HepG2 (cell line): ENCODE results near the gene ZNF282. TPM values are rescaled to one million over a fixed set of nuclear protein-coding genes. Genes with fewer than 3 reads are reported as not detected.

Experiments
- BHLHE40 ChIP-seq: IDR thresholded peaks from 2 replicates; pipeline ENCODE4 v1.6.1; 2011; ENCODE audit warnings: low read length, improper control_type of control experiment
- CCAR2 ChIP-seq: fragments of 200-400 bp; formaldehyde crosslinking; optimal IDR thresholded peaks from 2 replicates; pipeline ENCODE3; 2018; ENCODE audit warnings: low read depth, mild to moderate bottlenecking, low read length, moderate library complexity
- FOXP4 ChIP-seq: sonication (generic); formaldehyde crosslinking; IDR thresholded peaks from 2 replicates; pipeline ENCODE4 v1.4.0; 2020; ENCODE audit warnings: missing genetic modification reagents
- HDAC6 ChIP-seq: fragments of 200-600 bp; sonication (generic); IDR thresholded peaks from 2 replicates; pipeline ENCODE4 v1.7.0; 2017; ENCODE audit warnings: mild to moderate bottlenecking, antibody characterized with exemption, low read length, low read depth
- KLF13 ChIP-seq: sonication (generic); formaldehyde crosslinking; IDR thresholded peaks from 2 replicates; pipeline ENCODE4 v1.4.0; 2020; ENCODE audit warnings: mild to moderate bottlenecking, missing genetic modification reagents
- MTA3 ChIP-seq: sonication (generic); formaldehyde crosslinking; IDR thresholded peaks from 2 replicates; pipeline ENCODE4 v1.4.0; 2020; ENCODE audit warnings: missing genetic modification reagents
- ONECUT2 ChIP-seq: sonication (generic); formaldehyde crosslinking; IDR thresholded peaks from 2 replicates; pipeline ENCODE4 v1.4.0; 2020; ENCODE audit warnings: missing genetic modification reagents
- PAWR ChIP-seq: sonication (generic); formaldehyde crosslinking; IDR thresholded peaks from 2 replicates; pipeline ENCODE4 v1.4.0; 2020; ENCODE audit warnings: missing genetic modification reagents, mild to moderate bottlenecking, borderline replicate concordance
- RAD21 ChIP-seq: fragments of 450-650 bp; formaldehyde crosslinking; IDR thresholded peaks from 2 replicates; pipeline ENCODE4 v1.5.0; 2020; ENCODE audit warnings: mild to moderate bottlenecking
- RFXANK ChIP-seq: IDR thresholded peaks from 2 replicates; pipeline ENCODE4 v1.6.1; 2016
- SSRP1 ChIP-seq: IDR thresholded peaks from 2 replicates; pipeline ENCODE4 v1.6.1; 2016; ENCODE audit warnings: control low read depth
- TAF15 ChIP-seq: fragments of 200-400 bp; formaldehyde crosslinking; IDR thresholded peaks from one replicate; pipeline ENCODE4 v1.6.1; 2018; ENCODE audit warnings: mild to moderate bottlenecking, low read depth, low read length; ENCODE audit not compliant: poor library complexity, severe bottlenecking
- TCF7L2 ChIP-seq: IDR thresholded peaks from 2 replicates; pipeline ENCODE4 v1.6.1; 2011; ENCODE audit warnings: mild to moderate bottlenecking, low read depth, low read length, moderate library complexity
- ZBTB1 ChIP-seq: sonication (generic); formaldehyde crosslinking; IDR thresholded peaks from 2 replicates; pipeline ENCODE4 v1.4.0; 2020; ENCODE audit warnings: missing genetic modification reagents, borderline replicate concordance
- ZBTB42 ChIP-seq: sonication (generic); formaldehyde crosslinking; IDR thresholded peaks from 2 replicates; pipeline ENCODE4 v1.5.0; 2020; ENCODE audit warnings: mild to moderate bottlenecking, missing genetic modification reagents
- ZBTB44 ChIP-seq: sonication (generic); formaldehyde crosslinking; IDR thresholded peaks from 2 replicates; pipeline ENCODE4 v1.4.0; 2020; ENCODE audit warnings: missing genetic modification reagents
- ZNF253 ChIP-seq: sonication (generic); formaldehyde crosslinking; IDR thresholded peaks from 2 replicates; pipeline ENCODE4 v1.8.0; 2022; ENCODE audit warnings: mild to moderate bottlenecking, missing genetic modification reagents, borderline replicate concordance
- ZNF275 ChIP-seq: sonication (generic); formaldehyde crosslinking; IDR thresholded peaks from 2 replicates; pipeline ENCODE4 v1.8.0; 2022; ENCODE audit warnings: missing genetic modification reagents, mild to moderate bottlenecking, inconsistent platforms, borderline replicate concordance
- ZNF343 ChIP-seq: sonication (generic); formaldehyde crosslinking; IDR thresholded peaks from 2 replicates; pipeline ENCODE4 v1.4.0; 2020; ENCODE audit warnings: mild to moderate bottlenecking, missing genetic modification reagents
- ZNF350 ChIP-seq: sonication (generic); formaldehyde crosslinking; IDR thresholded peaks from 2 replicates; pipeline ENCODE4 v1.4.0; 2020; ENCODE audit warnings: mild to moderate bottlenecking, low read depth, missing genetic modification reagents, borderline replicate concordance
- ZNF577 ChIP-seq: sonication (generic); formaldehyde crosslinking; IDR thresholded peaks from 2 replicates; pipeline ENCODE4 v1.4.0; 2020; ENCODE audit warnings: mild to moderate bottlenecking, low read depth, missing genetic modification reagents, borderline replicate concordance
- ZSCAN29 ChIP-seq: sonication (generic); formaldehyde crosslinking; conservative IDR thresholded peaks from 2 replicates; pipeline ENCODE4 v1.4.0; 2020; ENCODE audit warnings: mild to moderate bottlenecking, missing genetic modification reagents
- polyA plus RNA-seq, 8 experiments: library from polyadenylated mRNA; depleted of rRNA in 3 of 8; stranded (reverse) in 7 of 8; unstranded in 1 of 8; fragments of >200 nt; fragmentation: Illumina TruSeq in 4 of 8; extraction: Trizol in 4 of 8; gene quantifications; 2 replicates each; pipeline versions ENCODE4 v1.2.1 to v1.2.3, GENCODE V29; 2011 to 2016; ENCODE audit warnings: low read depth in 4 of 8, missing spikeins in 1 of 8, mixed read lengths in 1 of 8; ENCODE audit not compliant: insufficient read depth in 1 of 8
- total RNA-seq, 5 experiments: library from RNA; depleted of rRNA; stranded (reverse); fragments of >200 nt; fragmentation: Illumina TruSeq; extraction: Trizol; gene quantifications; 2 replicates each; pipeline ENCODE4 v1.2.3, GENCODE V29; 2016; ENCODE audit warnings: low read depth in 1 of 5
- TF ChIP-seq, protein P1 (sequence below): sonication (generic); formaldehyde crosslinking; IDR thresholded peaks from 2 replicates; pipeline ENCODE4 v1.4.0; 2020; ENCODE audit warnings: missing genetic modification reagents

Gene ZNF282
- total and polyA plus RNA-seq, 2 of the 13 experiments (the other 11 are each of a cell fraction or from before 2014, with no cell fraction given) = 9.1 to 20.9 TPM

DNA sequence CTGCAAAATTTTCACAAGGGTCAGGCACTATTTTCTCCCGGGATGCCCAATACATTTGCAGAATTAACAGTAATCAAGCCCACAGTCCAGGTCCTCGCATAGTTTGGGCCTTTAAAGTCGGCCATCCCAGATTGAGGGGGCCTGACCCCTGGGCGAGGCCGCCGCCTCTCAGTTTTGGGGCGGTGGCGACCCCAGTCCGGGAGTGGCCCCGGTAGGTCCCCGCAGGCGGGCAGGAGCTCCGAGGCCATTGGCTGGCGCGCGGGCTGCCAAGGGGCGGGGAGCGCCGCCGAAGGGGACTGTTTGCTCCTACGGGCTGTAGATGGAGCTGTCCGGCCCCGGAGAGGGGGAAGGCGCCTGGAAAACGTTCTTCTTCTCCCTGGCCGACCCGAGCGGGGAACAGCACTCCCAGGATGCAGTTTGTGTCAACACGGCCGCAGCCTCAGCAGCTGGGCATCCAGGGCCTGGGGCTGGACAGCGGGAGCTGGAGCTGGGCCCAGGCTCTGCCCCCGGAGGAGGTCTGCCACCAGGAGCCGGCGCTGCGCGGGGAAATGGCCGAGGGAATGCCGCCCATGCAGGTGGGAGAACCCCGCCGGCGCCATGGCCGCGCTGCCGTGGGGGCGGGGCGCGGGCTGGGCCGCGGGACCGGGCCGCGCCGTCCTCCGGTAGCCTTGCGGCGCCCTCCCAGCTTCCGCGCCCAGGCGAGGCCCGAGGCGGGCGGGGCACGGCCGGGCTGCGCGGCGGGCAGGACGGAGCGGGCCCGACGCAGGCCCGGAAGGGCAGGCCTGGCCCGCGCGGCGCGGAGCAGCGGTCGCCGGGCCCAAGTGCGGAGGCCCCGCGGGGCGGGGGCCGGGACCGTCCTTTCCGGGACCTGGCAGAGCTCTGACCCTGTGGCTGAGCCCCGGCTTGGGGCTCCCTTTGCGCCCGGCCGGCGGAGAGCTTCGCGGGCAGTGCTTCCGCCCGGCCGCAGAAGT is at the start of gene ZNF282 (continued):
- TF ChIP-seq, protein P1, sequence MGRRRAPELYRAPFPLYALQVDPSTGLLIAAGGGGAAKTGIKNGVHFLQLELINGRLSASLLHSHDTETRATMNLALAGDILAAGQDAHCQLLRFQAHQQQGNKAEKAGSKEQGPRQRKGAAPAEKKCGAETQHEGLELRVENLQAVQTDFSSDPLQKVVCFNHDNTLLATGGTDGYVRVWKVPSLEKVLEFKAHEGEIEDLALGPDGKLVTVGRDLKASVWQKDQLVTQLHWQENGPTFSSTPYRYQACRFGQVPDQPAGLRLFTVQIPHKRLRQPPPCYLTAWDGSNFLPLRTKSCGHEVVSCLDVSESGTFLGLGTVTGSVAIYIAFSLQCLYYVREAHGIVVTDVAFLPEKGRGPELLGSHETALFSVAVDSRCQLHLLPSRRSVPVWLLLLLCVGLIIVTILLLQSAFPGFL (CRISPR knock-in tag) = no peak
- TF ChIP-seq ZNF275 (peak; percentile 51; the same call in 1 of the 2 replicates), ZSCAN29 (CRISPR knock-in tag) (no peak), RFXANK (CRISPR knock-in tag) (no peak), CCAR2 (peak; percentile 19), MTA3 (CRISPR knock-in tag) (no peak), ZBTB42 (CRISPR knock-in tag) (no peak), SSRP1 (no peak), ZNF343 (CRISPR knock-in tag) (0 out of 2 replicates have a peak, but pooled peaks have one; percentile 33), TCF7L2 (no peak), RAD21 (CRISPR knock-in tag) (peak; percentile 84), ONECUT2 (CRISPR knock-in tag) (no peak), BHLHE40 (no peak), FOXP4 (CRISPR knock-in tag) (peak; percentile 61; the same call in 1 of the 2 replicates), ZNF253 (CRISPR knock-in tag) (no peak), ZNF577 (0 out of 2 replicates have a peak, but pooled peaks have one; percentile 44), ZBTB44 (peak; percentile 75; the same call in 1 of the 2 replicates), KLF13 (CRISPR knock-in tag) (no peak), ZNF350 (CRISPR knock-in tag) (peak; percentile 54), HDAC6 (no peak), ZBTB1 (no peak), PAWR (CRISPR knock-in tag) (no peak), TAF15 (no peak)
